22Rv1 (cell line): ENCODE results near the gene PIGZ.

Experiments
- H3K27ac ChIP-seq: fragments of 450-650 bp; 2 replicates; pipeline ENCODE4 v1.5.1; 2017
- ZFX ChIP-seq: fragments of 450-650 bp; IDR thresholded peaks from 2 replicates; pipeline ENCODE4 v1.6.1; 2017; ENCODE audit warnings: antibody characterized with exemption, borderline replicate concordance
- TF ChIP-seq, protein P1 (sequence below): fragments of 450-650 bp; IDR thresholded peaks from 2 replicates; pipeline ENCODE4 v1.5.1; 2017; ENCODE audit warnings: mild to moderate bottlenecking

Gene PIGZ

DNA sequence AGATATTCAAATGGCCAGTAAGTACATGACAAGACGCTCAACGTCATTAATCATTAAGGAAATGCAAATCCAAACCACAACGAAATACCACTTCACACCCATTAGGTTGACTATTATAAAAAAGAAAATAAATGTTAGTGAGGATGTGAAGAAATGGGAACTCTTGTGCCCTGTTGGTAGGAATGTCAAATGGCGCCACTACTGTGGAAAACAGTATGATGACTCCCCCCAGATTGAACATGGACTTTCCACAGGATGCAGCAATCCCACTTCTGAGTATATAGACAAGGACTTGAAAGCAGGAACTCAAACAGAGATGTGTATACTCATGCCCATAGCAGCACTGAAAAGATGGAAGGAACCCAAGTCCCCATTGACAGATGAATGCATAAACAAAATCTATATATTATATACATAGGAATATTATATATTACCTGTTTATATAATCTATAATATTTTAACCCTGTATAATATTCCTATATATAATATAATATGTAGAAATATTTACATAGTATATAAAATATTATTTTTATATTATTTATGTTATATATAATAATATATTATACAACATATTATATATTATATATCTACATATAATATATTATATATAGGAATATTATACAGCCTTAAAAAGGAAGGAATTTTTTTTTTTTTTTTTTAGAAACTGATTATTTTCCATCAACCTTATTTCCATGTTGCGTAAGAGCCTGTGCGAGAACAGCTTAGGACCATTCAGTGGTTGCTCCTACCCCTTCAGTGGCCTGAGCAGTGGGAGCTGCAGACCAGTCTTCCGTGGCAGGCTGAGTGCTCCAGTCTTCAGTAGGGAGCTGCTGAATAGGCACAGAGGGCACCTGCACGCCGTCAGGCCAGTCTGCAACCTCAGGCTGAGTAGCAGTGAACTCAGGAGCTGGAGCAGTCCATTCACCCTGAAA lies 17.6 kb upstream of the PIGZ start:
- TF ChIP-seq ZFX = no peak
- TF ChIP-seq, protein P1, sequence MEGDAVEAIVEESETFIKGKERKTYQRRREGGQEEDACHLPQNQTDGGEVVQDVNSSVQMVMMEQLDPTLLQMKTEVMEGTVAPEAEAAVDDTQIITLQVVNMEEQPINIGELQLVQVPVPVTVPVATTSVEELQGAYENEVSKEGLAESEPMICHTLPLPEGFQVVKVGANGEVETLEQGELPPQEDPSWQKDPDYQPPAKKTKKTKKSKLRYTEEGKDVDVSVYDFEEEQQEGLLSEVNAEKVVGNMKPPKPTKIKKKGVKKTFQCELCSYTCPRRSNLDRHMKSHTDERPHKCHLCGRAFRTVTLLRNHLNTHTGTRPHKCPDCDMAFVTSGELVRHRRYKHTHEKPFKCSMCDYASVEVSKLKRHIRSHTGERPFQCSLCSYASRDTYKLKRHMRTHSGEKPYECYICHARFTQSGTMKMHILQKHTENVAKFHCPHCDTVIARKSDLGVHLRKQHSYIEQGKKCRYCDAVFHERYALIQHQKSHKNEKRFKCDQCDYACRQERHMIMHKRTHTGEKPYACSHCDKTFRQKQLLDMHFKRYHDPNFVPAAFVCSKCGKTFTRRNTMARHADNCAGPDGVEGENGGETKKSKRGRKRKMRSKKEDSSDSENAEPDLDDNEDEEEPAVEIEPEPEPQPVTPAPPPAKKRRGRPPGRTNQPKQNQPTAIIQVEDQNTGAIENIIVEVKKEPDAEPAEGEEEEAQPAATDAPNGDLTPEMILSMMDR = no peak
- no peak overlapping the region for H3K27ac ChIP-seq

DNA sequence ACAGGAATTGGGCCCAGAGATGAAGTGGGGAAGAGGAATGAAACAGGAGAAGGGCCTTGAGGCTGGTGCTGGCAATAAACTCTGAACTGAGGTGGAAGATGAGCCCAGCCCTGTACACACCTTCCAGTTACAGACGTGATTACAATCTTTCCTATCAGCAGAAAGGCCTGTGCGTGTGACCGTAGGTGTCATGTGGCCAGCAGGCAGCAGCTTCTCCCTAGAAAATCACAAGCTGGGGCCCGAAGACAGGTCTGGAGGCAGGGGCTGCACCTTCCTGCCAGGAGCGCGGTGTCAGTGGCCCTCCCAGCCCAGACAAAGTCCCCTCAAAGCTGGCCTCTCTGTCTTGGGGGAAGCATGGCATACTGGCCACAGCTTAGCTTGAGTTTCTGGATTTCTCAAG lies 16.7 kb upstream of the PIGZ start:
- TF ChIP-seq ZFX = no peak
- TF ChIP-seq, protein P1 = no peak
- no peak overlapping the region for H3K27ac ChIP-seq

DNA sequence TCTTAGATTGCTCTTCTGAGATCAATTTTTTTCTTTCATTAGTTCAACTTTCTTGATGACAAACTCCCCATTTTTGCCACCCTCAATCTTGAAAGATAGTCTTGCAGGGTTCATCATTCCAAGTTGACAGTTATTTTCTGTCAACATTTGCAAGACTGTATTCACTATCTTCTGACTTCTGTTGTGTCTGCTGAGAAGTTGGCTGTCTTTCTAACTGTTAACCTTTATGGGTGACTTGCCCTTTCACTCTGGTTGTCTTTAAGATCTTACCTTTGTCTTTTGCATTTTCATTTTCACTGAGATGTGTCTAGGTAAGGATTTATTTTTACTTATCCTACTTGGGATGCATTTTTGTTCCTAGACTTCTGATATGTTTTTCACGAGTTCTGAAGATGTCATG lies 14.6 kb upstream of the PIGZ start:
- no peak overlapping the region for H3K27ac ChIP-seq
- no peak for TF ChIP-seq ZFX
- TF ChIP-seq, protein P1 = no peak

- H3K27ac ChIP-seq = no peak overlapping the region
- TF ChIP-seq ZFX = no peak
- TF ChIP-seq, protein P1 = no peak
Observed at GRCh38 chr3:196981657-196982056, 13.0 kb upstream of the PIGZ start.

- TF ChIP-seq, protein P1 = no peak
- TF ChIP-seq ZFX = no peak
- H3K27ac ChIP-seq = no peak overlapping the region
Observed at GRCh38 chr3:196979545-196979944, 10.9 kb upstream of the PIGZ start.

DNA sequence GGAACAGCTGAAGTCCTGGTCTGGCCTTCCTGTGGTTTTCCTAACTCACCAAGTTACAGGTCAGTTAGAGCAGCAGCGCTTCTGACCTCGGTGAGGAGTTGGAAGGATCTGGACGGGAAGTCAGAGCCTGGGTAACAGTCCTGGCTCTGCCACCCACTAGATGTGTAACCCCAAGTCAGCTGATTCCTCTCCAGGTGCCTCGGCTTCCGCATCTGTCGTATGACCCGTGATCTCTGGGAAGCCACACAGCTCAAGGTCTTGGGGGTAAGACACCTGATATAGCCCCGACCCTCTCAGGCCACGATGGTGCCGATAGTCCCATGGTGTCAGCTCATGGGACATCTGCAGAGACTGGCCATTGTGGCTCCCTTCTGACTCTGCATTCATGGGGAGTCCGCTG lies 8.3 kb upstream of the PIGZ start:
- H3K27ac ChIP-seq = no peak overlapping the region
- TF ChIP-seq, protein P1 = no peak
- no peak for TF ChIP-seq ZFX

DNA sequence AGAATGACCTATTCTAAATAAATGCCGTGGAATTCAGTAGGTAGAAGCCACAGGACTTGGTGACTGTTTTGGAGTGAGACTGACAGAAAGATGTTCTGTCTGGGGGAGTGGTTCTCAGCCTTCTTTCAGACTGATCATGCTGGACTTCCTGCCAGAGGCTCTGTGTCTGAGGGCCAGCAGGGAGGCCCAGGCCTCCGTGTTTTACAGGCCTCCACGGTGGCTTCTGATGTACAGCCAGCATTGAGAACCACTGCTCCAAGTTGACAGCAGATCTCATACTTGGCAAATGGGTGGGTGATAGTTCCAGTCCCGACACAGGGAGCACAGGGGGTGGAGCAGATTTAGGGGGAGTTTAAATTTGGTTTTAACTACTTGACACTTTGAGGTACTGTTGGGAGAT lies 6.7 kb upstream of the PIGZ start:
- no peak overlapping the region for H3K27ac ChIP-seq
- TF ChIP-seq ZFX = no peak
- TF ChIP-seq, protein P1 = no peak
